K562 (cell line): ENCODE measurements around the gene MYO18B. TPM values are rescaled to one million over a fixed set of nuclear protein-coding genes. Genes with fewer than 3 reads are reported as not detected.
A peak's percentile ranks its signal among the peaks of the same experiment; 100 is the strongest.

ENCODE experiments used
- ATAC-seq: fragments of 200-7000 bp; cut with Tn5 transposase; 3 replicates; pipeline ENCODE4 v1.9.1; 2020; ENCODE audit warnings: moderate library complexity
- BruUV-seq: library from RNA; stranded (reverse); fragments of 400-500 nt; replicated peaks from 2 replicates; lab custom pipeline; 2021; lab: Mats Ljungman, UMichigan
- CTCF ChIA-PET: fragments of 300-600 bp; formaldehyde crosslinking; extraction: SDS; loops from one replicate; lab custom pipeline; 2021; ENCODE audit warnings: low intra/inter-chr PET ratio; lab: Yijun Ruan, JAX
- POLR2A ChIA-PET: fragments of 300-600, 350-650 bp; sonication (Branson Sonifier 250); formaldehyde crosslinking; extraction: SDS; loops from one replicate; lab custom pipeline; 2021; ENCODE audit warnings: antibody characterized with exemption, inconsistent platforms; lab: Yijun Ruan, JAX
- DNase-seq, 4 experiments: peaks; one replicate each; pipeline versions ENCODE4 v3.0.0 to v3.0.0-alpha.2; 2011 to 2018; ENCODE audit warnings: low spot score in 3 of 4, mixed read lengths in 3 of 4; ENCODE audit errors: extremely low read depth in 1 of 4
- FAIRE-seq: peaks from 2 replicates; lab custom pipeline; 2011; peaks lifted over from hg19 to GRCh38; lab: Jason Lieb, UNC
- H2AFZ ChIP-seq: 2 replicates; pipeline ENCODE4 v1.6.0; 2011; ENCODE audit warnings: low read depth, low read length, control low read depth, inconsistent platforms
- H3K27ac ChIP-seq: fragments of 200-600 bp; 3 replicates; pipeline ENCODE4 v1.8.0; 2011; ENCODE audit warnings: low read depth, mild to moderate bottlenecking, control low read depth, inconsistent platforms, low read length, moderate library complexity, mixed read lengths; ENCODE audit errors: extremely low read depth
- H3K27me3 ChIP-seq, 2 experiments: fragments of 300-600 bp in 1 of 2; 2 replicates in 1 of 2; 3 replicates in 1 of 2; pipeline versions ENCODE4 v1.6.0 to v1.8.0; 2011; ENCODE audit warnings: inconsistent platforms in 2 of 2, low read length in 2 of 2, mild to moderate bottlenecking in 1 of 2, mixed read lengths in 1 of 2, moderate library complexity in 1 of 2; ENCODE audit not compliant: control insufficient read depth in 2 of 2, insufficient read depth in 2 of 2
- H3K36me3 ChIP-seq: fragments of 300-600 bp; 3 replicates; pipeline ENCODE4 v1.8.0; 2011; ENCODE audit warnings: mild to moderate bottlenecking, low read length, inconsistent platforms; ENCODE audit not compliant: control insufficient read depth, insufficient read depth
- H3K4me1 ChIP-seq, 2 experiments: fragments of 200-600 bp in 1 of 2; replicated peaks in 1 of 2; 2 replicates in 1 of 2; 3 replicates in 1 of 2; pipeline versions ENCODE4 v1.5.1 to v1.8.0; 2011; ENCODE audit warnings: inconsistent platforms in 2 of 2, low read length in 2 of 2, mild to moderate bottlenecking in 1 of 2, mixed read lengths in 1 of 2, moderate library complexity in 1 of 2; ENCODE audit not compliant: control insufficient read depth in 2 of 2, insufficient read depth in 2 of 2
- H3K4me2 ChIP-seq: 2 replicates; pipeline ENCODE4 v1.6.1; 2011; ENCODE audit warnings: low read length, control low read depth, inconsistent platforms, mixed read lengths; ENCODE audit not compliant: insufficient read depth
- H3K4me3 ChIP-seq: fragments of 200-600 bp; sonication (generic), shearing (Covaris generic); 2 replicates; pipeline ENCODE4 v1.5.1; 2016; ENCODE audit warnings: control low read depth, inconsistent platforms
- H3K79me2 ChIP-seq: fragments of 200-600 bp; 3 replicates; pipeline ENCODE4 v1.8.0; 2011; ENCODE audit warnings: low read length, inconsistent platforms; ENCODE audit not compliant: control insufficient read depth, insufficient read depth
- H3K9ac ChIP-seq, 2 experiments: 2 replicates each; pipeline versions ENCODE4 v1.6.0 to v1.6.1; 2011; ENCODE audit warnings: low read depth in 2 of 2, low read length in 2 of 2, control low read depth in 1 of 2, inconsistent platforms in 1 of 2, mild to moderate bottlenecking in 1 of 2, mixed read lengths in 1 of 2; ENCODE audit not compliant: insufficient read depth in 1 of 2
- H3K9me1 ChIP-seq: one replicate; pipeline ENCODE4 v1.6.0; 2011; ENCODE audit warnings: inconsistent platforms, mild to moderate bottlenecking, low read length, moderate library complexity; ENCODE audit not compliant: control insufficient read depth, insufficient read depth
- H3K9me3 ChIP-seq: replicated peaks from 2 replicates; pipeline ENCODE4 v1.5.1; 2011; ENCODE audit warnings: low read depth, low read length, inconsistent platforms; ENCODE audit not compliant: control insufficient read depth, insufficient read depth
- H4K20me1 ChIP-seq: replicated peaks from 2 replicates; pipeline ENCODE4 v1.6.1; 2011; ENCODE audit warnings: low read length, inconsistent platforms, mixed read lengths; ENCODE audit not compliant: control insufficient read depth, insufficient read depth
- ARID1B ChIP-seq: fragments of 450-650 bp; IDR thresholded peaks from 2 replicates; pipeline ENCODE4 v1.6.1; 2016; ENCODE audit warnings: antibody characterized with exemption, mild to moderate bottlenecking, inconsistent platforms
- CAMTA2 ChIP-seq: fragments of 250-450 bp; sonication (Bioruptor Pico); conservative IDR thresholded peaks from 2 replicates; pipeline ENCODE4 v1.5.1; 2022
- CBX3 ChIP-seq, 2 experiments: IDR thresholded peaks; 1 replicate in 1 of 2; 2 replicates in 1 of 2; pipeline ENCODE4 v1.6.1; 2012; ENCODE audit warnings: inconsistent platforms in 2 of 2, low read length in 2 of 2, borderline replicate concordance in 1 of 2, control low read depth in 1 of 2
- HDAC1 ChIP-seq, 2 experiments: fragments of 450-650 bp; IDR thresholded peaks; 2 replicates each; pipeline ENCODE4 v1.6.1; 2016 to 2017; ENCODE audit warnings: inconsistent platforms in 1 of 2, mild to moderate bottlenecking in 1 of 2, moderate library complexity in 1 of 2
- KLF16 ChIP-seq: IDR thresholded peaks from 2 replicates; pipeline ENCODE4 v1.6.1; 2016; ENCODE audit warnings: antibody characterized with exemption
- SRSF3 ChIP-seq: fragments of 200-400 bp; formaldehyde crosslinking; IDR thresholded peaks from 2 replicates; pipeline ENCODE4 v1.6.1; 2016; ENCODE audit warnings: mild to moderate bottlenecking, low read length, moderate library complexity; ENCODE audit not compliant: insufficient read depth
- TEAD2 ChIP-seq: fragments of 450-650 bp; IDR thresholded peaks from 2 replicates; pipeline ENCODE4 v1.6.1; 2016; ENCODE audit warnings: missing genetic modification characterization, control low read depth, missing compliant biosample characterization
- ZNF134 ChIP-seq: fragments of 250-450 bp; sonication (Bioruptor Pico); conservative IDR thresholded peaks from 2 replicates; pipeline ENCODE4 v1.4.0; 2020
- ZNF766 ChIP-seq: fragments of 200-800 bp; sonication (Bioruptor generic); conservative IDR thresholded peaks from 2 replicates; pipeline ENCODE4 v1.6.1; 2016; ENCODE audit warnings: missing genetic modification characterization, missing compliant biosample characterization
- WGBS: fragments of 100-300 bp; shearing (Covaris generic); methylation state at CpG from one replicate; pipeline ENCODE4 v1.1.6; 2016; ENCODE audit warnings: low coverage, mixed read lengths; ENCODE audit not compliant: insufficient coverage; ENCODE audit errors: missing lambda C conversion rate; 5-methylcytosine and 5-hydroxymethylcytosine counted together
- in situ Hi-C: fragments of 300-500 bp; cut with MboI; formaldehyde crosslinking; loops from 4 replicates; pipeline ENCODE4 v1.15.0; 2018; ENCODE audit warnings: inconsistent platforms, mixed read lengths
- intact Hi-C: fragments of 100-400 bp; cut with micrococcal nuclease; formaldehyde crosslinking; loops from 2 replicates; pipeline ENCODE4 v1.14.2; 2022
- polyA plus RNA-seq, 8 experiments: library from polyadenylated mRNA; depleted of rRNA in 4 of 8; stranded (reverse) in 5 of 8; unstranded in 3 of 8; fragments of >200 nt; fragmentation: Nextera tagmentation in 2 of 8; fragmentation: Illumina TruSeq in 1 of 8; extraction: Ambion mirVana in 2 of 8; extraction: Trizol in 1 of 8; gene quantifications; 2 replicates each; pipeline versions ENCODE4 v1.2.1 to v1.2.3, GENCODE V29; 2011 to 2014; ENCODE audit warnings: inconsistent platforms in 1 of 8, missing spikeins in 1 of 8
- total RNA-seq, 7 experiments: library from RNA; depleted of rRNA in 6 of 7; stranded (reverse); fragments of >200 nt in 6 of 7; fragmentation: Illumina TruSeq in 2 of 7; extraction: Trizol in 2 of 7; gene quantifications; 2 replicates each; pipeline versions ENCODE4 v1.2.1 to v1.2.3, GENCODE V29; 2011 to 2021; ENCODE audit warnings: low replicate concordance in 1 of 7
- TF ChIP-seq, protein P1 (sequence below): fragments of 450-650 bp; IDR thresholded peaks from 2 replicates; pipeline ENCODE4 v1.6.1; 2018; ENCODE audit not compliant: partially characterized antibody
- TF ChIP-seq, protein P2 (sequence below): IDR thresholded peaks from 3 replicates; pipeline ENCODE4 v1.6.1; 2011; ENCODE audit warnings: borderline replicate concordance, mild to moderate bottlenecking; ENCODE audit not compliant: insufficient read length, insufficient read depth
- TF ChIP-seq, protein P3 (sequence below): fragments of 250-450 bp; sonication (Bioruptor Pico); IDR thresholded peaks from 2 replicates; pipeline ENCODE4 v1.9.0; 2021; ENCODE audit warnings: mild to moderate bottlenecking, inconsistent platforms

MYO18B gene
- total and polyA plus RNA-seq, 9 of the 15 experiments (the other 6 are each of a cell fraction or from before 2014, with no cell fraction given): 0.06 to 7.0 (median 4.3) TPM

DNA sequence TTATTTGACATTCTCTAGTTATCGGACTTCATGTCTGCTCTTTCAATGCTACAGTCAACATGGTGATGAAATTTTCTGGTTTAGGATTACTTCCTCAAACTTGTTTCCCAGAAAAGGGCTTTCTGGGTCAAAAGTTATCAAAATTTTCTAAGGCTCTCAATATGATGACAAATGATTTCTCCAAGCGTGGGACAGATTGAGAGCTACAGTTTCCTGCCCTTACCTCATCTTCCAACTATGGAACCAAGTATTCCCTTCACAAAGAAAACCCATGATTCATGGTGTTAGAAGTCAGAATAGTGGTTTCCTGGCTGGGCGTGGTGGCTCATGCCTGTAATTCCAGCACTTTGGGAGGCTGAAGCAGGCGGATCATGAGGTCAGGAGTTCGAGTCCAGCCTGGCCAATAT, 17.8 kb downstream of the MYO18B start (continued):
- TF ChIP-seq, protein P1, sequence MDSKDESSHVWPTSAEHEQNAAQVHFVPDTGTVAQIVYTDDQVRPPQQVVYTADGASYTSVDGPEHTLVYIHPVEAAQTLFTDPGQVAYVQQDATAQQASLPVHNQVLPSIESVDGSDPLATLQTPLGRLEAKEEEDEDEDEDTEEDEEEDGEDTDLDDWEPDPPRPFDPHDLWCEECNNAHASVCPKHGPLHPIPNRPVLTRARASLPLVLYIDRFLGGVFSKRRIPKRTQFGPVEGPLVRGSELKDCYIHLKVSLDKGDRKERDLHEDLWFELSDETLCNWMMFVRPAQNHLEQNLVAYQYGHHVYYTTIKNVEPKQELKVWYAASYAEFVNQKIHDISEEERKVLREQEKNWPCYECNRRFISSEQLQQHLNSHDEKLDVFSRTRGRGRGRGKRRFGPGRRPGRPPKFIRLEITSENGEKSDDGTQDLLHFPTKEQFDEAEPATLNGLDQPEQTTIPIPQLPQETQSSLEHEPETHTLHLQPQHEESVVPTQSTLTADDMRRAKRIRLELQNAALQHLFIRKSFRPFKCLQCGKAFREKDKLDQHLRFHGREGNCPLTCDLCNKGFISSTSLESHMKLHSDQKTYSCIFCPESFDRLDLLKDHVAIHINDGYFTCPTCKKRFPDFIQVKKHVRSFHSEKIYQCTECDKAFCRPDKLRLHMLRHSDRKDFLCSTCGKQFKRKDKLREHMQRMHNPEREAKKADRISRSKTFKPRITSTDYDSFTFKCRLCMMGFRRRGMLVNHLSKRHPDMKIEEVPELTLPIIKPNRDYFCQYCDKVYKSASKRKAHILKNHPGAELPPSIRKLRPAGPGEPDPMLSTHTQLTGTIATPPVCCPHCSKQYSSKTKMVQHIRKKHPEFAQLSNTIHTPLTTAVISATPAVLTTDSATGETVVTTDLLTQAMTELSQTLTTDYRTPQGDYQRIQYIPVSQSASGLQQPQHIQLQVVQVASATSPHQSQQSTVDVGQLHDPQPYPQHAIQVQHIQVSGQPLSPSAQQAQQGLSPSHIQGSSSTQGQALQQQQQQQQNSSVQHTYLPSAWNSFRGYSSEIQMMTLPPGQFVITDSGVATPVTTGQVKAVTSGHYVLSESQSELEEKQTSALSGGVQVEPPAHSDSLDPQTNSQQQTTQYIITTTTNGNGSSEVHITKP: no peak
- no peak for TF ChIP-seq CAMTA2 (CRISPR knock-in tag)
- TF ChIP-seq TEAD2 (tag): no peak
- TF ChIP-seq ZNF766 (CRISPR knock-in tag): 0 out of 2 replicates have a peak, but pooled peaks have one; percentile 27
- peak in 1 of 2 experiments; percentile 59; a peak in 1 of 4 replicates for TF ChIP-seq HDAC1 (IDR thresholded peaks at IDR 0.05)
- no peak for TF ChIP-seq SRSF3

DNA sequence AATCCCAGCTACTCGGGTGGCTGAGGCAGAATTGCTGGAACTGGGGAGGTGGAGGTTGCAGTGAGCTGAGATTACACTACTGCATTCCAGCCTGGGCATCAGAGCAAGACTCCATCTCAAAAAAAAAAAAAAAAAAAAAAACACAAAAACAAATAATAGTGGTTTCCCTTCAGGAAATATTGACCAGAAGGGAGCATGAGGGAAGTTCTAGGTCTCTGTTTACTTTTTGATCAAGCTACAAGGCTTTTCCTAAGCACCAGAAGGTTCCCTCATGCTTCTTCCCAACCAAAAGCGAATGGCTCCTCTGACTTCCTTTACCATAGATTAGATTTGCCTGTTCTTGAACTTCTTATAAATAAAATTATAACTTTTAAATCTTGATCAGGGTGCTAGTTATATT, 18.3 kb downstream of the MYO18B start:
- intact Hi-C loops: loop anchor here (2.0 to 5.0 kb wide), 2 partner anchors 17 to 33 kb away; partner anchors contain the start of gene MYO18B
- no peaks in the 10 kb centered on the region; the same call in 1 of the 2 replicates for H3K9me3 ChIP-seq
- ChIA-PET POLR2A (interaction anchor here (1.9 to 6.2 kb wide), 2 partner anchors 11 to 15 kb away, joined by 5 to 51 read pairs; no protein-coding TSS in a partner anchor), CTCF (no interaction called here)
- no peak overlapping the region for H3K9ac ChIP-seq
- H3K36me3 ChIP-seq: peaks cover 32% of the 10 kb centered on the region; the same call in 2 of the 3 replicates
- FAIRE-seq: no peak
- DNase-seq: no peak
- BruUV-seq: no TSS peak
- H3K4me2 ChIP-seq: no peak overlapping the region
- in situ Hi-C loops: no loop called here
- peaks cover 16% of the 10 kb centered on the region; the same call in 1 of the 2 replicates for H4K20me1 ChIP-seq
- H2AFZ ChIP-seq: no peak overlapping the region
- no peak overlapping the region for H3K27ac ChIP-seq
- H3K4me3 ChIP-seq: no peak overlapping the region
- no peak for ATAC-seq
- no peaks in the 10 kb centered on the region for H3K9me1 ChIP-seq
- WGBS: 48% methylated on average over 2 of the region's 2 CpGs
- H3K4me1 ChIP-seq: peaks cover 22% of the 10 kb centered on the region in 2 experiments; a peak in 4 of 5 replicates
- no peaks in the 10 kb centered on the region for H3K79me2 ChIP-seq
- no peaks in the 10 kb centered on the region for H3K27me3 ChIP-seq
- TF ChIP-seq CBX3 (IDR thresholded peaks at IDR 0.05; ENCODE audit: borderline replicate concordance in 1 of 2, low read length in 2 of 2) (no peak), ARID1B (no peak), ZNF134 (no peak), KLF16 (no peak)
- TF ChIP-seq, protein P2, sequence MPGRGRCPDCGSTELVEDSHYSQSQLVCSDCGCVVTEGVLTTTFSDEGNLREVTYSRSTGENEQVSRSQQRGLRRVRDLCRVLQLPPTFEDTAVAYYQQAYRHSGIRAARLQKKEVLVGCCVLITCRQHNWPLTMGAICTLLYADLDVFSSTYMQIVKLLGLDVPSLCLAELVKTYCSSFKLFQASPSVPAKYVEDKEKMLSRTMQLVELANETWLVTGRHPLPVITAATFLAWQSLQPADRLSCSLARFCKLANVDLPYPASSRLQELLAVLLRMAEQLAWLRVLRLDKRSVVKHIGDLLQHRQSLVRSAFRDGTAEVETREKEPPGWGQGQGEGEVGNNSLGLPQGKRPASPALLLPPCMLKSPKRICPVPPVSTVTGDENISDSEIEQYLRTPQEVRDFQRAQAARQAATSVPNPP: no peak
- TF ChIP-seq, protein P3, sequence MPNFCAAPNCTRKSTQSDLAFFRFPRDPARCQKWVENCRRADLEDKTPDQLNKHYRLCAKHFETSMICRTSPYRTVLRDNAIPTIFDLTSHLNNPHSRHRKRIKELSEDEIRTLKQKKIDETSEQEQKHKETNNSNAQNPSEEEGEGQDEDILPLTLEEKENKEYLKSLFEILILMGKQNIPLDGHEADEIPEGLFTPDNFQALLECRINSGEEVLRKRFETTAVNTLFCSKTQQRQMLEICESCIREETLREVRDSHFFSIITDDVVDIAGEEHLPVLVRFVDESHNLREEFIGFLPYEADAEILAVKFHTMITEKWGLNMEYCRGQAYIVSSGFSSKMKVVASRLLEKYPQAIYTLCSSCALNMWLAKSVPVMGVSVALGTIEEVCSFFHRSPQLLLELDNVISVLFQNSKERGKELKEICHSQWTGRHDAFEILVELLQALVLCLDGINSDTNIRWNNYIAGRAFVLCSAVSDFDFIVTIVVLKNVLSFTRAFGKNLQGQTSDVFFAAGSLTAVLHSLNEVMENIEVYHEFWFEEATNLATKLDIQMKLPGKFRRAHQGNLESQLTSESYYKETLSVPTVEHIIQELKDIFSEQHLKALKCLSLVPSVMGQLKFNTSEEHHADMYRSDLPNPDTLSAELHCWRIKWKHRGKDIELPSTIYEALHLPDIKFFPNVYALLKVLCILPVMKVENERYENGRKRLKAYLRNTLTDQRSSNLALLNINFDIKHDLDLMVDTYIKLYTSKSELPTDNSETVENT (CRISPR knock-in tag): no peak
